Bronchial epithelial cell (primary cell): ENCODE measurements around the gene CPPED1. TPM values are rescaled to one million over a fixed set of nuclear protein-coding genes. Genes with fewer than 3 reads are reported as not detected.
"Not testable (repeated sequence)": the region's sequence is repeated elsewhere in the genome, so short reads cannot be mapped to it uniquely, and the experiment has no call there.

Experiments
- DNase-seq: peaks from one replicate; pipeline ENCODE4 v3.0.0-alpha.2; 2010; ENCODE audit warnings: low read depth
- FAIRE-seq: peaks from 2 replicates; lab custom pipeline; 2011; peaks lifted over from hg19 to GRCh38; lab: Jason Lieb, UNC
- H3K27me3 ChIP-seq: 2 replicates; pipeline ENCODE4 v1.5.1; 2011; ENCODE audit warnings: low read length; ENCODE audit not compliant: control insufficient read depth, insufficient read depth
- H3K36me3 ChIP-seq: 2 replicates; pipeline ENCODE4 v1.5.1; 2011; ENCODE audit warnings: low read length; ENCODE audit not compliant: control insufficient read depth, insufficient read depth
- H3K4me3 ChIP-seq: 2 replicates; pipeline ENCODE4 v1.5.1; 2011; ENCODE audit warnings: mild to moderate bottlenecking, low read depth, low read length, control low read depth
- total RNA-seq: library from RNA; depleted of rRNA; stranded (reverse); fragments of >200 nt; gene quantifications from 2 replicates; pipeline ENCODE4 v1.2.1, GENCODE V29; 2014
- TF ChIP-seq, protein P1 (sequence below): IDR thresholded peaks from 2 replicates; pipeline ENCODE4 v1.5.1; 2011; ENCODE audit warnings: mild to moderate bottlenecking, moderate library complexity, low read length, control low read depth, inconsistent platforms; ENCODE audit not compliant: insufficient read depth, severe bottlenecking

Gene CPPED1
- total RNA-seq, 1 donor from 2014 or later = 5.8 TPM

- no peak for DNase-seq
- no peaks in the 10 kb centered on the region for H3K36me3 ChIP-seq
- no peak overlapping the region for H3K4me3 ChIP-seq
- TF ChIP-seq, protein P1, sequence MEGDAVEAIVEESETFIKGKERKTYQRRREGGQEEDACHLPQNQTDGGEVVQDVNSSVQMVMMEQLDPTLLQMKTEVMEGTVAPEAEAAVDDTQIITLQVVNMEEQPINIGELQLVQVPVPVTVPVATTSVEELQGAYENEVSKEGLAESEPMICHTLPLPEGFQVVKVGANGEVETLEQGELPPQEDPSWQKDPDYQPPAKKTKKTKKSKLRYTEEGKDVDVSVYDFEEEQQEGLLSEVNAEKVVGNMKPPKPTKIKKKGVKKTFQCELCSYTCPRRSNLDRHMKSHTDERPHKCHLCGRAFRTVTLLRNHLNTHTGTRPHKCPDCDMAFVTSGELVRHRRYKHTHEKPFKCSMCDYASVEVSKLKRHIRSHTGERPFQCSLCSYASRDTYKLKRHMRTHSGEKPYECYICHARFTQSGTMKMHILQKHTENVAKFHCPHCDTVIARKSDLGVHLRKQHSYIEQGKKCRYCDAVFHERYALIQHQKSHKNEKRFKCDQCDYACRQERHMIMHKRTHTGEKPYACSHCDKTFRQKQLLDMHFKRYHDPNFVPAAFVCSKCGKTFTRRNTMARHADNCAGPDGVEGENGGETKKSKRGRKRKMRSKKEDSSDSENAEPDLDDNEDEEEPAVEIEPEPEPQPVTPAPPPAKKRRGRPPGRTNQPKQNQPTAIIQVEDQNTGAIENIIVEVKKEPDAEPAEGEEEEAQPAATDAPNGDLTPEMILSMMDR = no peak
- no peak for FAIRE-seq
- H3K27me3 ChIP-seq = no peaks in the 10 kb centered on the region
These were observed 10.4 kb downstream of the CPPED1 start for GRCh38 chr16:12793120-12793864.

- H3K27me3 ChIP-seq, DNase-seq, H3K36me3 ChIP-seq, FAIRE-seq, H3K4me3 ChIP-seq: not testable (repeated sequence)
These were observed 11.2 kb downstream of the CPPED1 start for GRCh38 chr16:12792528-12792927.

- H3K36me3 ChIP-seq = no peaks in the 10 kb centered on the region
- DNase-seq (no peak), FAIRE-seq (no peak)
- H3K4me3 ChIP-seq = no peak overlapping the region
- TF ChIP-seq, protein P1 = no peak
- no peaks in the 10 kb centered on the region for H3K27me3 ChIP-seq
These were observed 12.3 kb downstream of the CPPED1 start for GRCh38 chr16:12791340-12791739.

DNA sequence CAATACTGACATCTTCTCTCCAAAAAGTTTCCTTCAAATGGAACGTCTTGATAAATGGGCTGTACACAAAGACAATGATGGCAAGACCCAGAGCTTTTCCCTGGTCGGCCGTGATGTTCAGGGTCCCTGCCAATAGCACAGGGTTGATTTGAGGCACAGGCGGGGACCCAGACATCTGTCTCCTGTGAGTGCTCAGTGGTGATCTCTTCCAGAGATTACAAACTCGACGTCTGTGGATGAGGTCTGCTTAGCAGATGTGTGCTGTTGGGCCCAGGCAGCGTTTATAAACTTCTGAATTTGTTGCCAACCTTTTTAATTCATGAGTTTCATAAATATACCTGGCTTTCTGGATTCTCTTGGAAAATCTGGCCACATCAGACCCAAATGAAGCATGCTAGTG is 14.9 kb downstream of the CPPED1 start:
- H3K4me3 ChIP-seq = no peak overlapping the region
- FAIRE-seq = no peak
- H3K27me3 ChIP-seq = no peaks in the 10 kb centered on the region
- TF ChIP-seq, protein P1 = no peak
- no peak for DNase-seq
- H3K36me3 ChIP-seq = no peaks in the 10 kb centered on the region

DNA sequence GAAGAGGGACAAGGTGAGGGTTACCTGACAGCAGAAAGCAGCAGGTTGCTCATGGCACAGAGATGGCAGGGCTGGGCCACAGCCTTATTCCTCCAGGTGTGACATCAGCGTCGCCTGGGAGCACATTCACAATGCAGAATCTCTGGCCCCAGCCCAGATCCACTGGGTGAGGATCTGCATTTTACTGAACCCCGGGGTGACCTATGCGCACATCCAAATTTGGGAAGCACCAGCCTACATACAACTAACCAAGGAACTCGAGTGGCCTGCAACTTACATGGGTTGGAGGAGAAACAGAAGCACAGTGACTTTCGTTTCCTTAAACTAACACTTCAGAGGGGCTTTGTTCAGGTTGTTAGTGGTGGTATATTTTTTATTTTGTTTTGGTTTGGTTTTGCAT is 17.6 kb downstream of the CPPED1 start:
- no peak for DNase-seq
- no peaks in the 10 kb centered on the region for H3K27me3 ChIP-seq
- H3K36me3 ChIP-seq = no peaks in the 10 kb centered on the region
- TF ChIP-seq, protein P1 = no peak
- peak; percentile 40 for FAIRE-seq
- no peak overlapping the region for H3K4me3 ChIP-seq

- H3K4me3 ChIP-seq = no peak overlapping the region
- no peak for FAIRE-seq
- TF ChIP-seq, protein P1 = no peak
- H3K36me3 ChIP-seq = no peaks in the 10 kb centered on the region
- H3K27me3 ChIP-seq = no peaks in the 10 kb centered on the region
- DNase-seq = no peak
These were observed 19.6 kb downstream of the CPPED1 start for GRCh38 chr16:12784076-12784475.
